HUDEP-2 (cell line): ENCODE results near the gene TMCO4.
"Not testable (repeated sequence)": the region's sequence is repeated elsewhere in the genome, so short reads cannot be mapped to it uniquely, and the experiment has no call there.

Source experiments
- DNase-seq, 76 experiments: peaks; one replicate each; lab custom pipeline; 2025; ENCODE audit not compliant: unreplicated experiment in 76 of 76; lab: John Stamatoyannopoulos, UW

Gene TMCO4

GRCh38 chr1:19644681-19645410 lies 154.9 kb downstream of the TMCO4 start:
- DNase-seq: peak in 12 of 76 experiments; percentile 7 to 48 (median 32)

DNA sequence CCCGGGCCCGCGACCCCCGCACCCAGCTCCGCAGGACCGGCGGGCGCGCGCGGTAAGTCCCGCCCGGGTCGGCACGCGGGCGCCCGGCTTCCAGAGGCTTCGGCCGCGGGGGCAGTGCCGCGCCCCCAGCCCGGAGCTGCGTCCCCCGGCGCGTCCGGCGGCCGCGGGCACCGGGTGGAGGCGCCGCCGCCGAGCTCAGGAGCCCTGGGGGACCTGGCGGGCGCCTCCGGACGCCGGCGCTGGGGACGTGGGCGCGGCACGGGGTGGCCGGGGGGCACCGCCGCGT lies 155.4 kb downstream of the TMCO4 start:
- no peak for DNase-seq

- DNase-seq: peak in 49 of 76 experiments; percentile 6 to 76 (median 52)
Observed at GRCh38 chr1:19643602-19644394, 155.9 kb downstream of the TMCO4 start, which contains the start of gene NBL1. NBL1 (plus strand) TSS chr1:19644311; CDS start chr1:19655031, 10,720 bp downstream.

- DNase-seq: peak in 26 of 76 experiments; percentile 6 to 60 (median 32)
Observed at GRCh38 chr1:19643121-19643520, 156.6 kb downstream of the TMCO4 start.

DNA sequence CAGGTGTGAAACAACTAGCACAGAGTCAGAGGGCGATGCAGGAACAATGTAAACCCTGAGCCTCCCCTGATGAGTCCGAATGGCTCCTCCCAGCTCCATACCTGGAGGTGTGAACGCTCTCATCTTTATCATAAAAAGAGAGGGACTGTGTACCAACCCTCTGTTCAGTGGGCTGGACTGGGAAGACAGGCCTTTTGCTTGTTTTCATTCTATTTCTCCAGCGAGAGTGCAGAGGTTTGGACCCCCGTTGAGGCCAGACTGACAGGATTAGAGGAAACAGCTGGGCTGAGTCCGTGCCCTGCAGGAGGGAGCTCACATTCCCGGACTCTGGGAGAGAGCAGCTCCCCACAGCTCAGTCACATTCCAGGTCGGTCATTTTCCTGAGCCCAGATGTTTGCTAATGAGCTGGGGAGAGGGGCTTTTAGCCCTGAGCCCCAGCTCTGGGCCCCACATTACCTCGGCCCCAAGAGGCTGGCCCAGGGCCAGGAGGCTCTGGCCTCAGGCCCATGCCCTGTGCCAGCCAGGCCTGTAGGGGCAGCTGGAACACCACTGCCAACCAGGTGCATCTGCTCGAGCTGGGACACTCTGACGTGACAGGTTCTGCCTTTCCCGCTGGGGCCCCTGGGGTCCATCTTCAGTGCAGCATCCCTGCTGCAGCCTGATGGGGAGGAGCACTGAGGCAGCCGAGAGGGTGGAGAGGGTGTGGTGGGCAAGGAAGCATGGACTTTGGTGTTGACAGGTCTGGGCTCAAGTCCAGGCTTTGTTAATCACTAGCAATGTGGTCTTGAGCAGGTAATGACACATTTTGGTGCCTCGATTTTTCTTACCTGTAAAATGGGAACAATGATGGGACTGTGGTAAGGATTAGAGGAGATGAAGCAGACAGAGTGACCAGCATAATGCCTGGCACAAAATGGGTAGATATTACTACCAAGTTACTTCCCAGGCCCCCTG lies 159.1 kb downstream of the TMCO4 start:
- DNase-seq: peak in 2 of 76 experiments; percentile 7 to 18

GRCh38 chr1:19639999-19640362 lies 159.7 kb downstream of the TMCO4 start:
- DNase-seq: peak in 5 of 76 experiments; percentile 9 to 21 (median 15)

DNA sequence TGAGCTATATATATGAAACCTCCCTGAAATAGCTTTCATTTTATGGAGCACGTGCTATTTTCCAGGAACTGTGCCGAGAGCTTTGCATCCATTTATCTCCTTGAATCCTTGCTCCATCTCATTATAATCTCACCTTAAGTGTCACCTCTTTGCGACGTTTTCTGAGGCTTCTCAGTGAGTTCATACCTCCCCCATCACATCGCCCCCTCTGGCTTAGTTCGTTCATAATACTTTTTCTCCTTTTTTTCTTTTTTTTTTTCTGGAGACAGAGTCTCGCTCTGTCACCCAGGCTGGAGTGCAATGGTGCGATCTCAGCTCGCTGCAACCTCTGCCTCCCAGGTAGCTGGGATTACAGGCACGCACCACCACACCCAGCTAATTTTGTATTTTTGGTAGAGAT lies 160.5 kb downstream of the TMCO4 start:
- not testable (repeated sequence) for DNase-seq

DNA sequence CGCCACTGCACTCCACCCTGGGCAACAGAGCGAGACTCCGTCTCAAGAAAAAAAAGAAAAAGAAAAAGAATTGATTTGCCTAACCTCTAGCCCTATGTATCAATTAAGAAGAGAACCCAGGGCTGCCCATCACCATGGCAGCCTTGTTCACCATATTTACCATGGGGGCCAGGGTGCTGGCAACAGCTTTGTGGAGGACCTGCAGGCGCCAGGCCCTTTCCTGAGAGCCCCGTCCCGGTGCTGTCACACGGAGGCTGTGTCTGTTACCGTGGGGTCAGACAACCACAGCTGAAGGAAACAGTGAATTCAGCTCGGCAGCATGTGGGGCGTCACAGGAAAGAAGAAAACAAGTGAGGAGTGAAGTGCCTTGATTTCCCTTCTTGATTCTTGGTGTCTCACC lies 162.1 kb downstream of the TMCO4 start:
- no peak for DNase-seq

DNA sequence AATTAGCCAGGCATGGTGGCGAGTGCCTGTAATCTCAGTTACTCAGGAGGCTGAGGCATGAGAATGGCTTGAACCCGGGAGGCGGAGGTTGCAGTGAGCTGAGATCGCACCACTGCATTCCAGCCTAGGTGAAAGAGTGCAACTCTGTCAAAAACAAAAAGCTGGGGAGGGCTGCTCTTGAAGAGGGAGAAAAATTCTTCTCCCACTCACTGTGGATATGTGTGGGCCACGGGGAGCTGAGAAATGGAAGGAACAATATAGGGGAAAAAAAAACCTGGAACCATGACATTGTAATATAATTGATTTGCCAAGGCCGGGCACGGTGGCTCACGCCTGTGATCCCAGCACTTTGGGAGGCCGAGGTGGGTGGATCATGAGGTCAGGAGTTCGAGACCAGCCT lies 163.0 kb downstream of the TMCO4 start:
- DNase-seq: not testable (repeated sequence)

DNA sequence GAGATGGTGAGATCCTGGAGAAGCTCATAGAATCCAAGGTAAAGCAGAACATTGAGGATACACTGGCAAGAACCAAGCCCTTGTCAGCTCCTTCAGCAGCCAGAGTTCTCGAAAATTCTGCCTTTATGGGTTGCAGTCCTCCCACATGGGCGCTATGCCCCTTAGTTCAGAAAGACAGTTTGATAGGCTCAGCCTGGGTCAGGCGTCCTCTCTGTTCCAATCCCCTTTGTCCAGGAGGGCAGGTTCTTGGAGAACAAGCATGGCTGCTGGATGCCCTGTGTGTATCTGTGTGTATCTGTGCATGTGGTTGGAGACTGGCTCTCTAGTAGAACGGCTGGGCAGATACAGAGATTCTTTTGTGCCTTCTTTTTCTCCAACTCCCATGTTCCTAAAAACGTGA lies 163.7 kb downstream of the TMCO4 start:
- DNase-seq: no peak

- DNase-seq: peak in 5 of 76 experiments; percentile 6 to 21 (median 13)
Observed at GRCh38 chr1:19635646-19636045, 164.1 kb downstream of the TMCO4 start.

GRCh38 chr1:19635064-19635463 lies 164.7 kb downstream of the TMCO4 start:
- not testable (repeated sequence) for DNase-seq

DNA sequence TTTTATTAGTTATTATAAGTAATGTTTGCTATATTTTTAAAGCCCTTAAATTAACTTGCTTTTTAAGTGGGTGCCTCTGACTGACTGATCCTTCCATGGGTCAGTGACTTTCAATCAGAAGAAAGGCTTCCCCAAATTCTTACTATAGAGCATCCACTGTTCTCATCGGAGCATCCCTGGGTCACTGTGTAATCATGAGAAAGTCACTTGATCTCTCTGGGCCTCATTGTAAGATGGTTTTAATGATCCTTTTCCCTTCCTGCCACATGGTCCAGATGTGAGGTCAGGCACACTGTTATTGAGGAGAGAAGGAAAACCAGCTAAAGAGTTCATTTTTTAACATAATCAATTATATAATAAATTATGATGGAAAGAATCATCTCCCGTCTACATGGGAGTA lies 166.6 kb downstream of the TMCO4 start:
- no peak for DNase-seq
